GM19193 (cell line): ENCODE results near the gene THAP10.

Experiments used
- POLR2A ChIP-seq: IDR thresholded peaks from 4 replicates; pipeline ENCODE4 v1.6.1; 2011; ENCODE audit not compliant: insufficient read depth, insufficient read length; ENCODE audit errors: extremely low read depth

THAP10 gene

GRCh38 chr15:70892912-70893560 is 803 bp upstream of the THAP10 start:
- no peak for TF ChIP-seq POLR2A

GRCh38 chr15:70882361-70882760 is 9.9 kb downstream of the THAP10 start:
- no peak for TF ChIP-seq POLR2A

- no peak for TF ChIP-seq POLR2A
Observed at GRCh38 chr15:70880781-70881180, 11.5 kb downstream of the THAP10 start.

- no peak for TF ChIP-seq POLR2A
Observed at GRCh38 chr15:70879401-70879800, 12.8 kb downstream of the THAP10 start.

GRCh38 chr15:70876683-70877082 is 15.6 kb downstream of the THAP10 start:
- TF ChIP-seq POLR2A, result no peak

- TF ChIP-seq POLR2A, result no peak
Observed at GRCh38 chr15:70876011-70876410, 16.2 kb downstream of the THAP10 start.

GRCh38 chr15:70875001-70875782 is 17.0 kb downstream of the THAP10 start:
- no peak for TF ChIP-seq POLR2A

GRCh38 chr15:70873232-70874054 is 18.8 kb downstream of the THAP10 start:
- no peak for TF ChIP-seq POLR2A

- TF ChIP-seq POLR2A, result no peak
Observed at GRCh38 chr15:70870051-70870450, 22.2 kb downstream of the THAP10 start.

GRCh38 chr15:70869346-70869745 is 22.9 kb downstream of the THAP10 start:
- TF ChIP-seq POLR2A, result no peak

- TF ChIP-seq POLR2A, result no peak
Observed at GRCh38 chr15:70867911-70868467, 24.2 kb downstream of the THAP10 start.

GRCh38 chr15:70866982-70867641 is 25.1 kb downstream of the THAP10 start:
- no peak for TF ChIP-seq POLR2A

GRCh38 chr15:70863450-70864218 is 28.6 kb downstream of the THAP10 start:
- TF ChIP-seq POLR2A, result no peak

- TF ChIP-seq POLR2A, result no peak
Observed at GRCh38 chr15:70859998-70860397, 32.2 kb downstream of the THAP10 start.
